IPS-NIHi7 (cell line): ENCODE measurements around the gene NPS.

Experiments used
- DNase-seq: peaks from one replicate; pipeline ENCODE4 v3.0.0; 2012; ENCODE audit warnings: mixed read lengths; ENCODE audit errors: extremely low spot score

NPS gene

GRCh38 chr10:127561647-127562046, 12.5 kb downstream of the NPS start:
- no peak for DNase-seq

DNA sequence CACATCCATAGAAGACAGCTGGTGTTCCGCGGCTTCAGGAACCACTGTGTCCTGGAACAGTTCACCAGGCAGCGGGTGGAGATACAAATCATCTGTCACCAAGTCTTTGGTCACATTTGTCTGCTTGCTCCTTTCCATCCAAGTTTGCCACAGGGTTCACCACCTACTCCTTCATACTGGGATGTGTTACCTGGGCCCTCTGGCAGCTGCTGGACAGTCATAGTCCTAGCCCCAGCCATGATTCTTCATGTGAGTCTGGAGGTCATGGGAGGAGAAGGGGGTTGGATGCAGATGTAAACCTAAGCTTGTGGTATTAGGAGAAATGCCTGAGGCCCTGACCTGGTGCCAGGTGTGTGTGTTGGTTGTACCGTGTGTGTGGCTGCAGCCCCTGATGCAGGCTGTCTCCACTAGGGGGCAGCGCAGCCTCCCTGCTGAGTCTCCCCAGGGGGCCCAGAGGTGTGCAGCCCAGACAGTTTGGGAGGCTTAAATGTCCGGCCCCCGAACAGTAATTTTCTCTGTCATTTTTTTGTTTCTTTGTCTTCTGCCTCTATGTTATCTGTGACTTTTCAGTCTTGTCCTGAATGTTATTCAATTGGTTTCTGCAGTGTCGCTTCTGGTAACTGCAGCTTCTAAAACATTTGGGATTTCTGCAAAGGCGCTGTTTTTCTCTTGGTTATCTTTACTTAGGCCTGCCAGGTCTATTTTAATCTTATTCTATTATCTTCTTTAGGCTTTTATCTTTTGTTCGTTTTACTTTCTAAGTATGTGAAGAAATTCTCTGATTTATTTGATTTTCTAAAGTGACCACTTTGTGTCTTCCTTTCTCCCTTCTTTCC, 14.8 kb downstream of the NPS start:
- DNase-seq = peak; percentile 70

GRCh38 chr10:127564644-127565043, 15.5 kb downstream of the NPS start:
- no peak for DNase-seq

DNA sequence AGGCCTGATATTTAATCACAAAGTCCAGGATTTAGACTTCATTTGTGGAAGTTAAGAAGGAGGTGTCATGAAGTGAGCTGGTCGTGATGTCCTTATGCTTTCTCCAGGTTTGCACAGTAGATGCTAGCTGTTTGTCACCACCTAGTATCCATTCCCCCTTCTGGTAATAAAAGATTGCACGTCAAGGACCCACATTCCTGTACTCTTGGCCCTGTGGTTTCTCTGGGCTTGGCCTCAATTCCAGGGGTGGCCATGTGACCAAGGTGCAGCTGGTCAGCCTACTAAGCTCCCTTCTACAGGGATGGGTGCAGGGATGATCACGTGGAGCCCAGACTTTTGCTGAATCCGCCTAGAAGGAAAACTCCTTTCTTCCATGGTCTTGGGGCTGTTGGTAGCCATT, 16.5 kb downstream of the NPS start:
- DNase-seq = no peak

GRCh38 chr10:127569210-127569609, 20.1 kb downstream of the NPS start:
- no peak for DNase-seq

GRCh38 chr10:127570036-127570435, 20.9 kb downstream of the NPS start:
- DNase-seq = no peak

DNA sequence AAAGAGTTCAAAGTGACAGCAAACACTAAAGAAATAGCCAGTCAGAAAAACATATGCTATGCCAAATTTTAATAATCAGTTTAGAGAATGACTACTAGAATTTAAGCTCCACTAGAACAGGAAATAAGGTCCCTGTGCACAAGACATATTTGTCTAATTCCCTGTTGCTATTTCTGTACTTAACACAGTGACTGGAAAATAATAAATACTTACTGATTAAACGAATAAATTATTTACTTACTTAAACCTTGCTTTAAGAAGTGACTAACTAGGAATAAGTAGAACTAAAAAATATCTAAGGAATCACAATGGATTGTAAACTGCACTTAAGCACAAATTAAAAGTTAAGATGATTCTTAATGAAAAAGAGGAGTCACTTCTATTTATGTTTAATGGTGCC, 22.3 kb downstream of the NPS start:
- no peak for DNase-seq

GRCh38 chr10:127576051-127576450, 26.9 kb downstream of the NPS start:
- DNase-seq = no peak

GRCh38 chr10:127576740-127577161, 27.6 kb downstream of the NPS start:
- DNase-seq = no peak

DNA sequence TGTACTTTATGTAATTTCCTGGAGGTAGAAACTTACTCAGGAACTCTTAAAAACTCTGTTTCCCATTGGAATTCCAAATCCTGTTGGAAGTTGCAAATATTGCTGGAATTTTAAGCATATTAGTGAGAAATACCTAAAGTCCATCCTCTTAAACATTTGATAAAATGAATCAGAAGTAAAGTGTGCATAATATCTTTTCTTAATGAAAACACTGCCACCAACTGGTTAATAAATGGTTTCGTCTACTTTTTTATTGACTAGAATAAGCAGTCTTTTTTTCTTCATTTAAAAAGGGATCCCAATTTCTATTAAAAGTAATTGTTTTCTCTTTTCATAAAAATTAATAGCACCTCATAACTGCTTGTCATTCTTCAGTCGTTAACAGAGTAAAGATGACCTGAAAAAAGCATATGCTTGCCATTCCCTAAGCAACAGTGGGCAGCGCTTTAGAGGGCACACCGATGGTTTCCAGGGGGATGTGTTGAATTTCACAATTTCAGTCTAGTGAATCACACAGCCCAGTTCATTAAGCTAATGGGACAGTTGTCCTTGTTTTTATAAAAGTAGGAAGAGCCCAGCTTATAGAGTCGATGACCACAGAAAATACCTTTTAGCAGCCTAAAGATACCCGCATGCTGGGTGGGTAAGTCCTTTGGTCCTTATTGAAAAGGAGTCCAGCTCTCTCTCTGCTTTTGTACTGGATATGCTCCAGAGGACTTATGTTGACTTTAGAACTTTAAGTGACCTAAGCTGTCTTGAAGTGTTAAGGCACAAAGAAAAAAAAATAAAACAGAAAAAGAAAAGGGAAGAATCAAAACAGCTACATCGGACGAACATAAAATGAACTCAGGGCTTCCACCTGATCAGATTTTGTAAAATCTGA, 28.5 kb downstream of the NPS start:
- no peak for DNase-seq

GRCh38 chr10:127578259-127578960, 29.3 kb downstream of the NPS start:
- DNase-seq = no peak

DNA sequence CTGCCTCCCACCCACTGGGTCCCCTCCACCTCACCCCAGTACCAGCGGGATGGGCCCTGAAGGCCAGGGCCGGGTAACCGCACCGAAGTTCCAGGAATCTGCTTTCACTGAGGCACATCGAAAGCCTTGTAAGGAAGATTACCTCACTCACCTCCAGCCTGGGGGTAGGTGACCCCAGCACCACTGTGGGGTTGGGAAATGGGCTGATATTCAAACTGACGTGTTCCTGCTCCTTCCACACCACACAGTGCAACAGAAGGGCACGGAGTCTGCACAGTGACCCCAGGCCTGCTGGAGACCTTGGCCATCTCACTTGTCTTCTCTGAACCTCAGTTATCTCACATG, 29.8 kb downstream of the NPS start:
- DNase-seq = no peak

DNA sequence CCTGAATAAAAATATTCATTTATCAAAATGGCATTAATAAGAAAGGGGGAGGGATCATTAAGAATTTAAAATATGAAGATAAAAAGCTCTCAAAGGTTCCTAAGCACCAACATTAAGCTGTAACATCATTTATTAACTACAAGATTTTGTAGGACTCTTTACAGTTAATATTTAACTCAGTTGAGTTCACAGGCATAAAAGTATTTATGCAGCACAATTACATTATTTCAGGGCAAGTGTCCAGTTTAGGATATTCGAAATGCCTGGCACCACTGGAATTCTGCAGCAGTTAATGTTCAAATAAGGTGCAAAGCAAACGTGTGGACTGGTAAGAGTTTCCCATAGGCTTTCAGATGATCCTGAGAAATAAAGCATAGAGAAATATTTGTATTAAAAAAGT, 30.5 kb downstream of the NPS start:
- DNase-seq = no peak

GRCh38 chr10:127580822-127581221, 31.7 kb downstream of the NPS start:
- DNase-seq = no peak

DNA sequence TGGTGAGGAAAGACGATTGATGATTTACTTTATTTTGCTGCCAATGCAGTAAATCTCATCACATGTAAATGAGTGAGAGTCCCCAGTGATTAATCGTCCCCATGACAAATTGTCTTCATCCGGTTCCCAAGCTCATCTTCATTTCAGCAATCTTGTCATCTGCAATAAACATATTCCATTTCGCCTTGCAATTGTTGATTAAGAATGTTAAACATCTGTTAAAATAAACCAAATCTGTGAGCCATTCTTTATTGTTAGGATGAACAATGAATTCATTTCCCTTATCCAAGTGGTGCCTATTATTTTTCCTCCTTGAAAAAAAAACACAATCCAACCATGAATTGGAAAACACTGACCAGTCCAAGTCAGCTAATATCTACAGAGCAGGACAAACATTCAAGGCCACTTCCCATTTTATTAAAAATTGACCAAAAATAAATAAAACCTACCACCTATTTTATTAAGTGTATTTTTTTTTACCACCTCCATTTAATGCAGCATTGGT, 36.5 kb downstream of the NPS start:
- DNase-seq = no peak

- no peak for DNase-seq
These were observed 38.7 kb downstream of the NPS start for GRCh38 chr10:127587668-127588365.

- DNase-seq = no peak
These were observed 43.5 kb downstream of the NPS start for GRCh38 chr10:127592586-127592985.

DNA sequence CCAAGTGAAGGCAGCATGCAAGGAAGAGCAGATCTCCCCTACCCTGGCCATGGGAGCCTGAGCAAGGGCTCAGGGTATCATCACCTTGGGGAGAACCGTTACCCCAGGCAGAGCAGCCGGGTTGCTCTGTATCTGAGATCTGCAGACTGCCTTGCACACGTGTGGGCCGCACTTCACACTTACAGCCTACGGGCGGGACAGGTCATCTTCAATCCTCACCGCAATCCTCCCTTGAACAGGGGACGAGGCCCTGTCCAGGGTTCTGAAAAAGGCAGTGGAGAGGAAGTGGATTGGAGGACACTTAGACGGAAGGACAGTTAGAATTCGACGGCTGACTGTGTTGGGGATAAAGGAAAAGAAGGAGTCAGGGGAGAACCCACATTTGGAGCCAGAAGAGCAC, 51.4 kb downstream of the NPS start:
- peak; percentile 75 for DNase-seq
